Glutamatergic neuron (in vitro differentiated cells): ENCODE data around the gene CACNA2D1. TPM values are rescaled to one million over a fixed set of nuclear protein-coding genes. Genes with fewer than 3 reads are reported as not detected.

ENCODE experiments used
- DNase-seq: peaks from one replicate; pipeline ENCODE4 v3.0.0; 2022
- H3K27ac Mint-ChIP-seq: one replicate; pipeline ENCODE4 v1.8.0; 2020; ENCODE audit warnings: mild to moderate bottlenecking, mixed read lengths, inconsistent platforms; ENCODE audit not compliant: unreplicated experiment
- H3K27me3 Mint-ChIP-seq: one replicate; pipeline ENCODE4 v1.8.0; 2020; ENCODE audit warnings: mild to moderate bottlenecking, moderate library complexity, mixed read lengths, inconsistent platforms; ENCODE audit not compliant: unreplicated experiment
- H3K36me3 Mint-ChIP-seq: one replicate; pipeline ENCODE4 v1.8.0; 2020; ENCODE audit warnings: mild to moderate bottlenecking, mixed read lengths, inconsistent platforms; ENCODE audit not compliant: unreplicated experiment
- H3K4me1 Mint-ChIP-seq: one replicate; pipeline ENCODE4 v1.8.0; 2020; ENCODE audit warnings: mild to moderate bottlenecking, low read depth, mixed read lengths, inconsistent platforms; ENCODE audit not compliant: unreplicated experiment
- H3K4me3 Mint-ChIP-seq: one replicate; pipeline ENCODE4 v1.8.0; 2020; ENCODE audit warnings: mild to moderate bottlenecking, mixed read lengths, inconsistent platforms; ENCODE audit not compliant: unreplicated experiment
- H3K9me3 Mint-ChIP-seq: one replicate; pipeline ENCODE4 v1.8.0; 2020; ENCODE audit warnings: mild to moderate bottlenecking, moderate library complexity, mixed read lengths, inconsistent platforms; ENCODE audit not compliant: unreplicated experiment
- CTCF ChIP-seq: fragments of 200-600 bp; sonication (generic); IDR thresholded peaks from one replicate; pipeline ENCODE4 v1.5.0; 2021; ENCODE audit not compliant: partially characterized antibody, unreplicated experiment
- total RNA-seq: library from RNA; stranded (reverse); fragmentation: NEBNext Ultra II Directional; extraction: Animal tissue kit (Norgen Biotek cat#: 25700); gene quantifications from one replicate; pipeline ENCODE4 v1.2.1, GENCODE V29; 2021; ENCODE audit not compliant: unreplicated experiment

CACNA2D1 gene
- total RNA-seq, 1 donor from 2014 or later, result 258 TPM

GRCh38 chr7:82209179-82209747 is 234.3 kb downstream of the CACNA2D1 start:
- peaks cover 7% of the 10 kb centered on the region for H3K27me3 Mint-ChIP-seq
- no peak overlapping the region for H3K4me3 Mint-ChIP-seq
- no peak for TF ChIP-seq CTCF
- no peak overlapping the region for H3K27ac Mint-ChIP-seq
- peaks cover 9% of the 10 kb centered on the region for H3K9me3 Mint-ChIP-seq
- DNase-seq, result no peak
- peaks cover 23% of the 10 kb centered on the region for H3K4me1 Mint-ChIP-seq
- peaks cover 6% of the 10 kb centered on the region for H3K36me3 Mint-ChIP-seq

- Mint-ChIP-seq H3K27ac (no peak overlapping the region), H3K4me1 (peaks cover 24% of the 10 kb centered on the region), H3K9me3 (peaks cover 6% of the 10 kb centered on the region), H3K36me3 (peaks cover 14% of the 10 kb centered on the region), H3K27me3 (peaks cover 8% of the 10 kb centered on the region), H3K4me3 (no peak overlapping the region)
- DNase-seq, result no peak
- no peak for TF ChIP-seq CTCF
Observed at GRCh38 chr7:82204694-82205093, 238.9 kb downstream of the CACNA2D1 start.

- H3K4me1 Mint-ChIP-seq, result peaks cover 19% of the 10 kb centered on the region
- no peak for DNase-seq
- H3K27ac Mint-ChIP-seq, result peak overlapping the region; percentile 48
- peaks cover 6% of the 10 kb centered on the region for H3K9me3 Mint-ChIP-seq
- peaks cover 14% of the 10 kb centered on the region for H3K36me3 Mint-ChIP-seq
- H3K27me3 Mint-ChIP-seq, result peaks cover 8% of the 10 kb centered on the region
- no peak overlapping the region for H3K4me3 Mint-ChIP-seq
- no peak for TF ChIP-seq CTCF
Observed at GRCh38 chr7:82202965-82203364, 240.6 kb downstream of the CACNA2D1 start.

GRCh38 chr7:82202107-82202506 is 241.5 kb downstream of the CACNA2D1 start:
- Mint-ChIP-seq H3K36me3 (peaks cover 14% of the 10 kb centered on the region), H3K27ac (no peak overlapping the region), H3K4me1 (peaks cover 20% of the 10 kb centered on the region), H3K4me3 (no peak overlapping the region), H3K27me3 (peaks cover 6% of the 10 kb centered on the region), H3K9me3 (peaks cover 6% of the 10 kb centered on the region)
- no peak for TF ChIP-seq CTCF
- DNase-seq, result no peak

GRCh38 chr7:82200601-82201000 is 243.0 kb downstream of the CACNA2D1 start:
- H3K4me1 Mint-ChIP-seq, result peaks cover 18% of the 10 kb centered on the region
- peaks cover 14% of the 10 kb centered on the region for H3K36me3 Mint-ChIP-seq
- no peak overlapping the region for H3K4me3 Mint-ChIP-seq
- peaks cover 6% of the 10 kb centered on the region for H3K9me3 Mint-ChIP-seq
- no peak for DNase-seq
- H3K27ac Mint-ChIP-seq, result no peak overlapping the region
- TF ChIP-seq CTCF, result no peak
- H3K27me3 Mint-ChIP-seq, result peaks cover 6% of the 10 kb centered on the region
